ENCODE measurements around the gene DFFA.

DNA sequence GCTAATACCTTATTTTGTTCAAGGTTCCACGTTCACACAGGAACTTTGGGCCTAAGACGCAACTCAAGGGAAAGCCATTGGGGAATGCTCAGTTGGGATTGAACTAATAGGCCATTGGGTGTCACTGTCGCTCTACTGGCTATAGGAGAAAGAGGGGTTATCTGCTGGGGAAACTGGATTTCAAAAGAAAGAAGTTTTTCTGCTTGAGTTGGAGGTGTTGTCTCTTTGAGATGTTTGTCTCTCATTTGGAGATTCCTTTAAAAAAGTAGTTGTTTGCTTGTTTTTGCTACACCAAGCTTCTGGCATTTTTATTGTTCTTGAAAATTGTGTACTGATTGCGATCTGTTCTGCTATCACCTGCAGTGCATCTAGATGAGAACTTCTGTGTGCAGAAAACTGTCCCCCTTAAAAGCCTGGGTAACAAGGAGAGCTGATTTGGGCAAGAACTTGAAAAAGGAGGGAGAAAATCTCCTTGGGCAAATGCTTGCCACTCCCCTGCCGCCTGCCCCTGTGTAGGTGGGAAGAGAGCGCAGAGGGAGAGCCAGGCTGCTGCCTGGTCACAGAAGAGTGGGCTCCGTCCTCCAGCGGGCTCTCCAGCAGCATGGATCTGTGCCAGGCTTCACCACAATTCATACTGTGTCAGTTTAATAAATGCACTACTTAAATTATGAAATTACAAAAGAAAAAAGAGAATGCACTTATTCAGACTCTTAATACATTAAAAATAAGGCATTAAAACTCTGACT, 42.3 kb upstream of the DFFA start:
- TF ChIP-seq, protein P1, sequence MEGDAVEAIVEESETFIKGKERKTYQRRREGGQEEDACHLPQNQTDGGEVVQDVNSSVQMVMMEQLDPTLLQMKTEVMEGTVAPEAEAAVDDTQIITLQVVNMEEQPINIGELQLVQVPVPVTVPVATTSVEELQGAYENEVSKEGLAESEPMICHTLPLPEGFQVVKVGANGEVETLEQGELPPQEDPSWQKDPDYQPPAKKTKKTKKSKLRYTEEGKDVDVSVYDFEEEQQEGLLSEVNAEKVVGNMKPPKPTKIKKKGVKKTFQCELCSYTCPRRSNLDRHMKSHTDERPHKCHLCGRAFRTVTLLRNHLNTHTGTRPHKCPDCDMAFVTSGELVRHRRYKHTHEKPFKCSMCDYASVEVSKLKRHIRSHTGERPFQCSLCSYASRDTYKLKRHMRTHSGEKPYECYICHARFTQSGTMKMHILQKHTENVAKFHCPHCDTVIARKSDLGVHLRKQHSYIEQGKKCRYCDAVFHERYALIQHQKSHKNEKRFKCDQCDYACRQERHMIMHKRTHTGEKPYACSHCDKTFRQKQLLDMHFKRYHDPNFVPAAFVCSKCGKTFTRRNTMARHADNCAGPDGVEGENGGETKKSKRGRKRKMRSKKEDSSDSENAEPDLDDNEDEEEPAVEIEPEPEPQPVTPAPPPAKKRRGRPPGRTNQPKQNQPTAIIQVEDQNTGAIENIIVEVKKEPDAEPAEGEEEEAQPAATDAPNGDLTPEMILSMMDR (IDR thresholded peaks at IDR 0.05; ENCODE audit: insufficient read depth, low read length, poor library complexity, severe bottlenecking) = no peak
- TF ChIP-seq EZH2phosphoT487 (conservative IDR thresholded peaks at IDR 0.05; ENCODE audit: low read length) = no peak

Data from SU-DHL-6 (cell line).